Left colon (tissue), 2 donors: ENCODE data around the gene FAM47B. TPM values are rescaled to one million over a fixed set of nuclear protein-coding genes. Genes with fewer than 3 reads are reported as not detected.

Experiments used
- ATAC-seq: fragments of 200-7000 bp; cut with Tn5 transposase; one replicate; pipeline ENCODE4 v1.9.1; 2020; ENCODE audit warnings: mild to moderate bottlenecking, moderate library complexity
- DNase-seq, 2 donors: peaks; one replicate each; pipeline ENCODE4 v3.0.0-alpha.2; 2020
- intact Hi-C, 2 donors: fragments of 100-400 bp; cut with DNase I in 1 of 2; cut with micrococcal nuclease in 1 of 2; formaldehyde crosslinking; loops; one replicate each; pipeline versions ENCODE4 v1.11.2 to v1.14.0; 2022; cut with DNase I, micrococcal nuclease
- long read RNA-seq: library from polyadenylated mRNA; unstranded; transcript quantifications from one replicate; pipeline ENCODE4 v2.0.0, GENCODE V29; 2021
- total RNA-seq, 2 donors: library from RNA; stranded (reverse); fragmentation: NEBNext Ultra II Directional; extraction: Animal tissue kit (Norgen Biotek cat#: 25700); gene quantifications; one replicate each; pipeline ENCODE4 v1.2.1, GENCODE V29; 2021
- donor health status: DM: no; HTN: no; CAD: no.
- donor health status: DM: yes; HTN: yes; CAD: no.

FAM47B gene
- not detected for total RNA-seq
- long read RNA-seq: 0 reads

GRCh38 chrX:34942496-34942895, at the start of gene FAM47B:
FAM47B (plus strand) TSS chrX:34942796; CDS start chrX:34942832, 36 bp downstream.
- no peak for ATAC-seq
- no peak for DNase-seq
- intact Hi-C loops: no loop called here

GRCh38 chrX:34893741-34894140, 48.9 kb upstream of the FAM47B start:
- intact Hi-C loops: no loop called here
- ATAC-seq: no peak
- DNase-seq: no peak

- intact Hi-C loops: no loop called here
- ATAC-seq: no peak
These were observed 41.9 kb upstream of the FAM47B start for GRCh38 chrX:34900691-34901090.

GRCh38 chrX:34901761-34902160, 40.8 kb upstream of the FAM47B start:
- intact Hi-C loops: no loop called here

More at GRCh38 chrX:34900691-34901090, 41.9 kb upstream of the FAM47B start:
- DNase-seq: no peak

GRCh38 chrX:34903316-34903715, 39.3 kb upstream of the FAM47B start:
- ATAC-seq (no peak), DNase-seq (no peak)
- intact Hi-C loops: no loop called here

More at GRCh38 chrX:34901761-34902160, 40.8 kb upstream of the FAM47B start:
- no peak for DNase-seq
- no peak for ATAC-seq

GRCh38 chrX:34909151-34909550, 33.4 kb upstream of the FAM47B start:
- ATAC-seq (no peak), DNase-seq (no peak)
- intact Hi-C loops: no loop called here

GRCh38 chrX:34915463-34916225, 27.0 kb upstream of the FAM47B start:
- DNase-seq (no peak), ATAC-seq (no peak)
- intact Hi-C loops: no loop called here

GRCh38 chrX:34917146-34917545, 25.4 kb upstream of the FAM47B start:
- DNase-seq (no peak), ATAC-seq (no peak)
- intact Hi-C loops: no loop called here

- ATAC-seq: no peak
- no peak for DNase-seq
- intact Hi-C loops: no loop called here
These were observed 24.4 kb upstream of the FAM47B start for GRCh38 chrX:34918091-34918736.

GRCh38 chrX:34918856-34919255, 23.7 kb upstream of the FAM47B start:
- ATAC-seq (no peak), DNase-seq (no peak)
- intact Hi-C loops: no loop called here

- DNase-seq: no peak
- ATAC-seq: no peak
- intact Hi-C loops: no loop called here
These were observed 14.7 kb upstream of the FAM47B start for GRCh38 chrX:34927866-34928265.

GRCh38 chrX:34943235-34943634, 639 bp downstream of the FAM47B start:
- intact Hi-C loops: no loop called here
- DNase-seq (no peak), ATAC-seq (no peak)

GRCh38 chrX:34956916-34957315, 14.3 kb downstream of the FAM47B start:
- no peak for ATAC-seq
- no peak for DNase-seq
- intact Hi-C loops: no loop called here

GRCh38 chrX:34961662-34962061, 19.1 kb downstream of the FAM47B start:
- DNase-seq: no peak
- ATAC-seq: no peak
- intact Hi-C loops: no loop called here

- intact Hi-C loops: no loop called here
- DNase-seq (no peak), ATAC-seq (no peak)
These were observed 29.6 kb downstream of the FAM47B start for GRCh38 chrX:34972206-34972605.

- ATAC-seq (no peak), DNase-seq (no peak)
- intact Hi-C loops: no loop called here
These were observed 35.6 kb downstream of the FAM47B start for GRCh38 chrX:34978171-34978570.

- DNase-seq: no peak
- ATAC-seq: no peak
These were observed 45.0 kb downstream of the FAM47B start for GRCh38 chrX:34987646-34988045.

More at GRCh38 chrX:34987646-34988045, 45.0 kb downstream of the FAM47B start:
- intact Hi-C loops: no loop called here
